GM19043 (cell line): ENCODE measurements around the gene FBXO17.
"Not testable (repeated sequence)": the region's sequence is repeated elsewhere in the genome, so short reads cannot be mapped to it uniquely, and the experiment has no call there.

Source experiments
- ATAC-seq: cut with Tn5 transposase; IDR thresholded peaks from one replicate; pipeline ENCODE4 v1.9.1; 2021; ENCODE audit warnings: low read depth; ENCODE audit not compliant: unreplicated experiment

The FBXO17 gene

GRCh38 chr19:38945562-38946228 lies 29.8 kb downstream of the FBXO17 start:
- no peak for ATAC-seq

GRCh38 chr19:38944981-38945506 lies 30.5 kb downstream of the FBXO17 start:
- no peak for ATAC-seq

GRCh38 chr19:38942471-38943181 lies 32.9 kb downstream of the FBXO17 start:
- no peak for ATAC-seq

- no peak for ATAC-seq
Measured at GRCh38 chr19:38941979-38942378, 33.6 kb downstream of the FBXO17 start.

- ATAC-seq, result not testable (repeated sequence)
Measured at GRCh38 chr19:38941466-38941865, 34.1 kb downstream of the FBXO17 start.

GRCh38 chr19:38939957-38940356 lies 35.6 kb downstream of the FBXO17 start:
- ATAC-seq, result no peak

GRCh38 chr19:38933544-38933943 lies 42.0 kb downstream of the FBXO17 start:
- no peak for ATAC-seq

- no peak for ATAC-seq
Measured at GRCh38 chr19:38932425-38933179, 42.9 kb downstream of the FBXO17 start.

GRCh38 chr19:38931521-38931793 lies 44.1 kb downstream of the FBXO17 start:
- ATAC-seq, result no peak

GRCh38 chr19:38930776-38931520 lies 44.6 kb downstream of the FBXO17 start, which contains the start of gene MRPS12:
Gene MRPS12 (plus strand): TSS chr19:38930944. CDS start chr19:38931295, 351 bp downstream.
- ATAC-seq, result peak; percentile 95

GRCh38 chr19:38929929-38930775 lies 45.4 kb downstream of the FBXO17 start, which contains the start of gene SARS2:
Gene SARS2 (minus strand): TSS chr19:38930763. CDS start chr19:38930736, 27 bp downstream.
- peak; percentile 54 for ATAC-seq

- ATAC-seq, result no peak
Measured at GRCh38 chr19:38928391-38929001, 47.0 kb downstream of the FBXO17 start.

GRCh38 chr19:38924388-38924787 lies 51.2 kb downstream of the FBXO17 start:
- no peak for ATAC-seq

- ATAC-seq, result no peak
Measured at GRCh38 chr19:38922482-38922881, 53.1 kb downstream of the FBXO17 start.

GRCh38 chr19:38921420-38922274 lies 53.9 kb downstream of the FBXO17 start:
- ATAC-seq, result no peak

- no peak for ATAC-seq
Measured at GRCh38 chr19:38920602-38921419, 54.7 kb downstream of the FBXO17 start.

- ATAC-seq, result no peak
Measured at GRCh38 chr19:38919837-38920601, 55.5 kb downstream of the FBXO17 start.
